GM19351 (cell line): ENCODE data around the gene HSPB1.
"Not testable (repeated sequence)": the region's sequence is repeated elsewhere in the genome, so short reads cannot be mapped to it uniquely, and the experiment has no call there.

Experiments
- ATAC-seq: cut with Tn5 transposase; IDR thresholded peaks from one replicate; pipeline ENCODE4 v1.9.1; 2021; ENCODE audit warnings: mild to moderate bottlenecking, moderate library complexity; ENCODE audit not compliant: unreplicated experiment

The HSPB1 gene

GRCh38 chr7:76303202-76304147, 1.0 kb downstream of the HSPB1 start:
- ATAC-seq: peak; percentile 46

GRCh38 chr7:76304888-76305375, 2.5 kb downstream of the HSPB1 start:
- no peak for ATAC-seq

- not testable (repeated sequence) for ATAC-seq
These were observed 6.4 kb downstream of the HSPB1 start for GRCh38 chr7:76308874-76309273.

GRCh38 chr7:76309341-76310101, 7.0 kb downstream of the HSPB1 start:
- ATAC-seq: not testable (repeated sequence)

GRCh38 chr7:76310102-76310957, 7.9 kb downstream of the HSPB1 start:
- ATAC-seq: no peak

- ATAC-seq: not testable (repeated sequence)
These were observed 9.4 kb downstream of the HSPB1 start for GRCh38 chr7:76311838-76312237.

- ATAC-seq: peak; percentile 40
These were observed 11.7 kb downstream of the HSPB1 start for GRCh38 chr7:76314042-76314721.

- ATAC-seq: not testable (repeated sequence)
These were observed 12.3 kb downstream of the HSPB1 start for GRCh38 chr7:76314740-76315139.

- no peak for ATAC-seq
These were observed 12.9 kb downstream of the HSPB1 start for GRCh38 chr7:76315364-76315763.

GRCh38 chr7:76316984-76317781, 14.7 kb downstream of the HSPB1 start:
- no peak for ATAC-seq

- peak; percentile 79 for ATAC-seq
These were observed 15.5 kb downstream of the HSPB1 start for GRCh38 chr7:76317782-76318487.

GRCh38 chr7:76318488-76319353, 16.2 kb downstream of the HSPB1 start:
- ATAC-seq: peak; percentile 50

- no peak for ATAC-seq
These were observed 22.6 kb downstream of the HSPB1 start for GRCh38 chr7:76325092-76325491.

GRCh38 chr7:76325811-76326210, 23.3 kb downstream of the HSPB1 start:
- no peak for ATAC-seq

GRCh38 chr7:76326646-76327233, 24.3 kb downstream of the HSPB1 start:
- no peak for ATAC-seq

- ATAC-seq: no peak
These were observed 25.1 kb downstream of the HSPB1 start for GRCh38 chr7:76327610-76328009.

- no peak for ATAC-seq
These were observed 25.9 kb downstream of the HSPB1 start for GRCh38 chr7:76328389-76328788.
